ENCODE data around the gene POLE.

GRCh38 chr12:132719954-132720324 is 32.8 kb upstream of the POLE start:
- no peak for TF ChIP-seq USF2 (IDR thresholded peaks at IDR 0.05; ENCODE audit: borderline replicate concordance, low read depth, low read length)
- no peak for TF ChIP-seq ELF1 (IDR thresholded peaks at IDR 0.05)
- no peak for TF ChIP-seq POLR2AphosphoS5 (IDR thresholded peaks at IDR 0.05; ENCODE audit: low read depth, low read length)
- no peak for TF ChIP-seq CTCF (IDR thresholded peaks at IDR 0.05)

All from SK-N-SH (cell line).